Spinal cord (tissue), 10 donors: Measurements from ENCODE around the gene PYHIN1. TPM values are rescaled to one million over a fixed set of nuclear protein-coding genes. Genes with fewer than 3 reads are reported as not detected.
A peak's percentile ranks its signal among the peaks of the same experiment; 100 is the strongest.
"Not testable (repeated sequence)": the region's sequence is repeated elsewhere in the genome, so short reads cannot be mapped to it uniquely, and the experiment has no call there.

Experiments
- DNase-seq, 6 donors: peaks; one replicate each; pipeline versions ENCODE4 v3.0.0 to v3.0.0-alpha.2; 2013 to 2015; ENCODE audit warnings: low spot score in 6 of 6, low read depth in 4 of 6
- H3K27ac ChIP-seq: one replicate; pipeline ENCODE4 v1.5.1; 2013; ENCODE audit warnings: low read depth, low read length, control low read depth
- H3K27me3 ChIP-seq: one replicate; pipeline ENCODE4 v1.6.1; 2013; ENCODE audit warnings: low read length; ENCODE audit not compliant: control insufficient read depth, insufficient read depth
- H3K36me3 ChIP-seq: one replicate; pipeline ENCODE4 v1.6.1; 2013; ENCODE audit warnings: low read length; ENCODE audit not compliant: control insufficient read depth, insufficient read depth
- H3K4me1 ChIP-seq: one replicate; pipeline ENCODE4 v1.6.1; 2013; ENCODE audit warnings: low read length; ENCODE audit not compliant: control insufficient read depth, insufficient read depth
- H3K4me3 ChIP-seq: one replicate; pipeline ENCODE4 v1.5.1; 2013; ENCODE audit warnings: low read depth, low read length, control low read depth
- H3K9me3 ChIP-seq: one replicate; pipeline ENCODE4 v1.6.1; 2013; ENCODE audit warnings: low read length; ENCODE audit not compliant: control insufficient read depth, insufficient read depth
- WGBS: methylation state at CpG from one replicate; pipeline ENCODE4 v1.1.5; 2013; ENCODE audit warnings: missing lambda C conversion rate; ENCODE audit not compliant: insufficient coverage; 5-methylcytosine and 5-hydroxymethylcytosine counted together
- polyA plus RNA-seq, 2 donors: library from polyadenylated mRNA; unstranded; fragments of 120-200 nt; gene quantifications; one replicate each; pipeline ENCODE4 v1.2.1, GENCODE V29; 2013; ENCODE audit not compliant: insufficient read length in 2 of 2
- total RNA-seq, 2 donors: library from RNA; depleted of rRNA in 1 of 2; stranded (reverse); fragments of 120-200 nt in 1 of 2; fragments of >200 nt in 1 of 2; gene quantifications; one replicate each; pipeline versions ENCODE4 v1.2.3 to v1.2.4, GENCODE V29; 2013 to 2014
- donor health status: healthy.

Gene PYHIN1
- total and polyA plus RNA-seq, 4 donors: 0.30 TPM; not detected in 3

DNA sequence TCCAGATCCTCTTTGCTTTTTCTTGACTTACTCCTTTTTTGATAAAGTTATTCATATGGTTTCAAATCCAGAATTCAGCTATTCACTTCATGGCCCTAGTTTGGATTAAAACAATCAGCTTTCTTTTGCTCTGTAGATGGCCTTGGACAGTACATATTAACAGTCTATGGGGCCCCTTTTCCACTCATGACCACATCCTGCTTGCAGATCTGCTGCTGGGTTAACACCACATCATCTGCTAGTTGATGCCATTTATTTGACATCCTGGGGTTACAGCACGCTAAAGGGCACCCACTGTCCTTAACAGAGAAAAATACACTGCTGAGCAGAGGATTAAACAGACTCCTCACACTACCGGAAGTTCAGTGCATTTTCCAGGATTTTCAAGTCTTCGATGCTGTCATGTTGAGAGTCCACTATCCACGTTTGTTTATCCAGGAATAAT lies 77.4 kb downstream of the PYHIN1 start:
- DNase-seq: no peak
- Histone ChIP-seq H3K4me3 (no peak overlapping the region), H3K4me1 (no peaks in the 10 kb centered on the region), H3K27ac (no peak overlapping the region), H3K9me3 (no peaks in the 10 kb centered on the region), H3K27me3 (peaks cover 4% of the 10 kb centered on the region), H3K36me3 (no peaks in the 10 kb centered on the region)
- WGBS: 71% methylated on average over 3 of the region's 4 CpGs

DNA sequence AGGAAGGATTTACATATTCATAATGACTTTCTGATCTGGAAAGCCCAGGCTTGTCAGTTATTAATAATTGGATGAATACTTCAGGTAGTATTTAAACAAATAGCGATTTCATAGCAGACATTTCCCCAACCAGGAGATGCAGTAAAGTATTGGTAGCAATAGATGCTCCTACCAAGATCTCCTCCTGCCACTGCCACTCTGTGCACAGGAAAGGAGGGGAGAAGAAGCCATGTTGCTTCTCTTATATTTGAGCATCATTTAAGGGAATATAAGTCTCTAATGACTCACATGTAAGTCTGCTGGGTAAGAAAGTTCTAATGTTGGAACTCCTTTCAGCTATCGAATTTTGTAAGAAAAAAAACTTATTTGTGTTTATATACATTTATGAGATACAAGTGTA lies 77.9 kb downstream of the PYHIN1 start:
- Histone ChIP-seq H3K4me1 (no peaks in the 10 kb centered on the region), H3K9me3 (no peaks in the 10 kb centered on the region), H3K4me3 (no peak overlapping the region), H3K27me3 (peaks cover 4% of the 10 kb centered on the region), H3K27ac (peak overlapping the region; percentile 31), H3K36me3 (no peaks in the 10 kb centered on the region)
- no peak for DNase-seq
- WGBS: no CpG with 5 or more reads among the region's 2 CpGs

DNA sequence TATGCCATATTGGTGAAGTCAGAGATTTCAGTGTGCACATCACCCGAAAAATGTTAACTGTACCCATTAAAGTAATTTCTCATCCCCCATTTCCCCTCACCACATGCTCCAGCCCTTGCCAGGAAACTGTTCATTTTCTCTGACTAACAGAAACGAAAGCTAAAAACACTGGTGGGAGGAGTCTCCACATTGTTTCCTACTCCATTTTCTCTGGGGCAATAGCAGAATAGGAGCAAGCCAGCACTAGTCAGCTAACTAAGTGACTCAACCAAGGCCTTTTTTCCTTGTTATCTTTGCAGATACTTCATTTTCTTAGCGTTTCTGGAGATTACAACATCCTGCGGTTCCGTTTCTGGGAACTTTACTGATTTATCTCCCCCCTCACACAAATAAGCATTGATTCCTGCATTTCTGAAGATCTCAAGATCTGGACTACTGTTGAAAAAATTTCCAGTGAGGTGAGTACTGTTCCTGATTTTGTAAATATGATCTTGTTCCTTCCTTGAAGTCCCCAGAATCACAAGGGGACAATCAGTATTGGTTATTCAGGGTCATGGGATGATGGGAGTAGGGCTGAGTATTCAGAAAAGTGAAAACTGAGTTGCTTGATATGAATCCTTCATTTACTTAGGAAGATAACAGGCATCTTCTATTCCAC lies 78.5 kb downstream of the PYHIN1 start, which contains the start of gene IFI16:
IFI16 (plus strand) TSS at position 204 of the 658 bp plus-strand sequence. CDS start 4,774 bp downstream, outside the sequence.
- 76% methylated on average over 5 of the region's 5 CpGs for WGBS
- peaks cover 4% of the 10 kb centered on the region for H3K27me3 ChIP-seq
- peak within 1 kb of the TSS; percentile 31 for H3K27ac ChIP-seq
- peak within 1 kb of the TSS; percentile 35 for H3K4me3 ChIP-seq
- no peaks in the 10 kb centered on the region for H3K4me1 ChIP-seq
- DNase-seq: peak in 1 of 6 donors; percentile 60
- H3K36me3 ChIP-seq: no peaks in the 10 kb centered on the region
- H3K9me3 ChIP-seq: no peaks in the 10 kb centered on the region

DNA sequence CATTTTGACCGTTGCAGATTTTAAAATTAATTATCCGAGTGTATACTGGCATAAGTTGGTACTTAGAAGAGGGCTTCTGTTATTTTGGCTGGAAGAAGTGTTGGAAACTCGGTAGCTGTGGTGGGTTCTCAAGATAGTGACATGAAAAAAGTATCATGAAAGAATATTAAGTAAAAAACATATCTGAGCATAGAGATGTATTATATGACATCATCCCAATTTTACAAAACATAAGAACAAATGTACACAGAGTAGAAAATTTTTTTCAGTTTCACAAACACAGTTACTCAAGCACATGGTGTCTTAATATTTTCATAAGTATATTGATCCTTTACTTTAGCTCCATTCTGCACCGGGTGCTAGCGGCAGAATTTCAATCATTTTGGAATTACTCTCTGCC lies 79.0 kb downstream of the PYHIN1 start:
- H3K36me3 ChIP-seq: no peaks in the 10 kb centered on the region
- peak overlapping the region; percentile 35 for H3K4me3 ChIP-seq
- WGBS: 100% methylated on average over 1 of the region's 5 CpGs
- DNase-seq: no peak
- peaks cover 4% of the 10 kb centered on the region for H3K27me3 ChIP-seq
- no peaks in the 10 kb centered on the region for H3K9me3 ChIP-seq
- no peaks in the 10 kb centered on the region for H3K4me1 ChIP-seq
- peak overlapping the region; percentile 31 for H3K27ac ChIP-seq

DNA sequence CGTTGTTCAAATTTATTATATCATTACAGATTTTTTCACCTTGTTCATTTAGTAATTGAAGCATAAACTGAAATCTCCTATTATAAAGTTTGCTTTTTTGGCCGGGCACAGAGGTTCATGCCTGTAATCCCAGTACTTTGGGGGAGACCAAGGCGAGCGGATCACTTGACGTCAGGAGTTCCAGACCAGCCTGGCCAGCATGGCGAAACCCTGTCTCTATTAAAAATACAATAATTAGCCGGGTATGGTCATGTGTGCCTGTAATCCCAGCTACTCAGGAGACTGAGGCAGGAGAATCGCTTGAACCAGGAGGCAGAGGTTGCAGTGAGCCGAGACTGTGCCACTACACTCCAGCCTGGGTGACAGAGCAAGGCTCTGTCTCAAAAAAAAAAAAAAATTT lies 79.6 kb downstream of the PYHIN1 start:
- not testable (repeated sequence) for H3K27ac ChIP-seq, DNase-seq, H3K36me3 ChIP-seq, H3K27me3 ChIP-seq, H3K9me3 ChIP-seq, H3K4me1 ChIP-seq
- WGBS: 83% methylated on average over 4 of the region's 9 CpGs
- peak overlapping the region; percentile 35 for H3K4me3 ChIP-seq

DNA sequence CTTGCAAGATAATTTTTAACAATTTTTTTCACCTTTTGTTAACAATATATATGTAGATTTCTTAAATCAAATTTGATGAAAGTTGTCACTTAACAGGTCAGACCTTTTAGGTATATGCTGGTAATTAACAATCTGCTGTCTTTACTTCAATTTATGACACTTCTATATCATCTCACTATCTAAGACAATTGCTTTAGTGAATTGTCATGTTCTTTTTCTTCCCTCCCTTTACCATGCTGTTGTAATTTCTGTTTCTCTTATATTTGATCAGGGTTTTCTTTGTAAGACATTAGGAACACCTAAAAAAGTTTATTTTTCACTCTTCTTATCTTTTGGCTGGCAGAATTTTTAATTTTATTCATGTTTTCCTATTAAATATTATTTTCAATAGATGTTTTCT lies 80.4 kb downstream of the PYHIN1 start:
- no peaks in the 10 kb centered on the region for H3K4me1 ChIP-seq
- no peak overlapping the region for H3K4me3 ChIP-seq
- no peak overlapping the region for H3K27ac ChIP-seq
- no peaks in the 10 kb centered on the region for H3K27me3 ChIP-seq
- no peak for DNase-seq
- no peaks in the 10 kb centered on the region for H3K9me3 ChIP-seq
- no peaks in the 10 kb centered on the region for H3K36me3 ChIP-seq

DNA sequence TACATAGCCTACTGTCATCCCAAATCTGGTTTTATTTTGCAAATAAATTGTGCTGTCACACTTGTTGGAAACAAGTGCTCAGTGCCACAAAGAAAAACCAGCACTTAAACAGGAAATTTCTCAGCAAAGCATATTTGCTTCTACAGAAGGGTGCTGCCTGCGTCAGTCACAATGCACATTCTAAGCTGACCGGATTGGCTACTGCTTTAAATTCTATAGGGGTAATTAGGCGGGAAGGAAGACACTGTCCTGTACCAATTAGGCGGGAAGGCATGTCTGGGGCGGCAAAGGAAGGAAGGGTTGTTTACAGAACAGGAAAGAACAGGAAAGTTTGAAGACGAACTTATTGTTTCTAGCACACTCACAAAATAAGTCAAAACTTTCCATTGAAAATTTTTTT lies 81.1 kb downstream of the PYHIN1 start:
- 40% methylated on average over 1 of the region's 6 CpGs for WGBS
- DNase-seq: no peak
- Histone ChIP-seq H3K27ac (no peak overlapping the region), H3K9me3 (no peaks in the 10 kb centered on the region), H3K4me1 (no peaks in the 10 kb centered on the region), H3K27me3 (no peaks in the 10 kb centered on the region), H3K36me3 (no peaks in the 10 kb centered on the region), H3K4me3 (no peak overlapping the region)

DNA sequence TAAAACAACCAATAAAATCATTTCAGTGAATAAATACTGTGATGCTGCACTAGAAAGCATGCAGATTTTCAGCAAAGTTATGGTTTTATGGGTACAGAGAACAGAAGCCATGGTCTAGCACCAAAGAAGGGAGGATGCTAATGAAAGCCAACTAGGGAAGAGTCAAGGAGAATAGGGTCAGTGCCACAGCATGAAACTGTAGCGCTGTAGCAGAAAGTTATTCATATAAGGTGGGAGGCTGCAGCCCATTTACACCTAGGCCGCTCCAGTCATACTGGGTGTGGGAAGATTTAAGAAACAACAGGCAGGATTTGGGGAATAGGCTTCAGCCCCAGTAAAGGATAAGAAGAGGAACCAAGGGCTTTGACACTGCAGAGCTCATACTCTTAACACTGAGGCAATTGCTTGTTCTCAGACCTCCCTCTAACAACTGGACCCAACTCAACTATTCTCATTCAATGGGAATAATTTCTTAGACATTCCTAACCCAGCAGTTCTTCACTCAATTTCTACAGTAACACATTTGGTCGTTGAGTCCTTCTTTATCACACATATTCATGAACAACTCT lies 82.7 kb downstream of the PYHIN1 start:
- no peak overlapping the region for H3K4me3 ChIP-seq
- no peak for DNase-seq
- no peaks in the 10 kb centered on the region for H3K9me3 ChIP-seq
- H3K27ac ChIP-seq: no peak overlapping the region
- no peaks in the 10 kb centered on the region for H3K4me1 ChIP-seq
- H3K36me3 ChIP-seq: no peaks in the 10 kb centered on the region
- 100% methylated on average over 2 of the region's 3 CpGs for WGBS
- H3K27me3 ChIP-seq: no peaks in the 10 kb centered on the region

DNA sequence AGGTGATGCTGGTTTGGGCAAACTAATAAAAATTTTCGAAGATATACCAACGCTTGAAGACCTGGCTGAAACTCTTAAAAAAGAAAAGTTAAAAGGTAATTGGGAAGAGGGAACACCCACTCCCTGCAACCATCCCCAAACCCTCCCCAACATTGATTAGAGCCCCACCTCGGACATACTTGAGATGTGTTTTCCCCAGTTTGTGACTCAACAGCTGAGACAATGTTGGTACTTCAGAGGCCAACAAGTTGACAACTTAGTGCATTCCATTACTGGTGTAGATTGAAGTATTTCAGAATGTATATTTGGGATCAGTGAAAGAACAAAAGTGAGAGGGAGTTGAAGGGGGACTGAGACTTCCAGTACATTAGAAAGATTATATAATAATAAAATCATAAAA lies 83.5 kb downstream of the PYHIN1 start:
- DNase-seq: no peak
- Histone ChIP-seq H3K4me1 (no peaks in the 10 kb centered on the region), H3K27me3 (no peaks in the 10 kb centered on the region), H3K36me3 (no peaks in the 10 kb centered on the region), H3K9me3 (no peaks in the 10 kb centered on the region), H3K4me3 (no peak overlapping the region), H3K27ac (no peak overlapping the region)
- no CpG with 5 or more reads among the region's 3 CpGs for WGBS

DNA sequence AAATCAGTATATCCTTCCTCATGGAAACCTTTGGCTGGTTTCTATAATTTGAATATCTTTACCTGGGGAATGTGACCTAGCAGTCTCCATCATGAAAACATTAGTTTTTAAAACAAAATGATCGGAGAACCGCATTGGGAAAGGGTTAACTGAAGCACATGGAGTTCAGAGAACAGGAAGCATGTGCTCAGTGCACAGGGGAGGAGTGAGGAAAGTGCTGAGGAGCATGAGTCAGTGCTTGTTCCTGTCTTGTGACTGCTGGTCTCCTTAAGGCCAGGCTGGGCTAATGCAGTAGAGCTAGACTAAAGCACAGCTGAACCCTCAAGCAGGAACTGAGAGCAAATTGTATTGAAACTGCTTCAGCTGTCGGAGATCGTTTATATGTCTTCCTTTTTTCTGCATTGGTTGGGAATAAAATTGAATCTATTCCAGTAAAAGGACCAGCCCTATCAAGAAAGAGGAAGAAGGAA lies 84.1 kb downstream of the PYHIN1 start:
- WGBS: 100% methylated on average over 2 of the region's 4 CpGs
- no peaks in the 10 kb centered on the region for H3K4me1 ChIP-seq
- no peaks in the 10 kb centered on the region for H3K36me3 ChIP-seq
- H3K27me3 ChIP-seq: no peaks in the 10 kb centered on the region
- no peak overlapping the region for H3K4me3 ChIP-seq
- no peaks in the 10 kb centered on the region for H3K9me3 ChIP-seq
- peak in 1 of 6 donors; percentile 25 for DNase-seq
- no peak overlapping the region for H3K27ac ChIP-seq
